ENCODE measurements around the gene NDEL1.

Gene NDEL1

DNA sequence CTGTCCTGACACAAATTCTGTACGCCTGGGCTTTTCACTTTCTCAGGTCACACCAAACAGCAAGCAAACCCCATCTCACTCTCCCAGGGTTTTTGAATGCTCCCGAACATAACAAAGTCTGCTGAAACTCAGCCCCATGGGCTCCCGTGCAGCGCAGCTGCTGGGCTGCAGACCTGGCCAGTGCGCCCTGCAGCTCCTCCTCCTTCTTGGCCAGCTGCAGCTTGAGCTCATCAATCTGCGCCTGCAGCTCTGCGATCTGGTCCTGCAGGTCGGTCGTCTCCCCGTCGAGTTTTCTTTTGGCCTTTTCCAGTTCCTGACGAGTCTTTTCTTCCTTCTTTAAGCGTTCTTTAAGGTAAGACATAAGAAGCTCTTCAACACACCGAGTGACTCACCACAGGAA, 70.5 kb downstream of the NDEL1 start:
- DNase-seq: no peak

DNA sequence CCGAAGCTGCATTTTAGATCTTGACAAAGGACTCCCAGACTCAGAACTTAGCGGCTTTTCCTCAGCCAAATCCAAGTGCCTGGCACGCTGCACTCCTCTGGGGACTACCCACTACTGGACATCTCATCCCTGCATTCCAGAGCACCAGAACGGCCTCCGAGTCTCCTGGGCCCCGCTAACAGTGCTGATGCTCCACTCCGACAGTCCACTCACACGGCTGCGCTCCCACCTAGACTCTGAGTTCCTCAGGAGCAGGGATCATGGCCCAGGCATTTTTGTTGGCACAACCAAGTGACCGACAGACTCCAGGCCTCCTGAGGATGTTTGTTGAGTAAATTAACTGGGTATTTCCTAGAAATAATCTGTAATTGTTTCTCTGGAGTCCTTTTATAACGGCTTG, 79.1 kb downstream of the NDEL1 start:
- DNase-seq: no peak
